GM19468 (cell line): ENCODE data around the gene LINC00632.

Experiments used
- ATAC-seq: cut with Tn5 transposase; IDR thresholded peaks from one replicate; pipeline ENCODE4 v1.9.1; 2021; ENCODE audit warnings: mild to moderate bottlenecking, moderate library complexity, moderate number of reproducible peaks; ENCODE audit not compliant: unreplicated experiment; ENCODE audit errors: extremely low read depth

Gene LINC00632

GRCh38 chrX:140764401-140764919, 54.9 kb downstream of the LINC00632 start:
- no peak for ATAC-seq

- ATAC-seq: no peak
Measured at GRCh38 chrX:140765043-140765784, 55.7 kb downstream of the LINC00632 start.

GRCh38 chrX:140766024-140766611, 56.6 kb downstream of the LINC00632 start:
- ATAC-seq: no peak

GRCh38 chrX:140767646-140768045, 58.1 kb downstream of the LINC00632 start:
- no peak for ATAC-seq

- ATAC-seq: no peak
Measured at GRCh38 chrX:140775211-140775610, 65.7 kb downstream of the LINC00632 start.

- no peak for ATAC-seq
Measured at GRCh38 chrX:140776320-140776719, 66.8 kb downstream of the LINC00632 start.

- ATAC-seq: no peak
Measured at GRCh38 chrX:140794642-140795041, 85.1 kb downstream of the LINC00632 start.

- no peak for ATAC-seq
Measured at GRCh38 chrX:140799216-140799615, 89.7 kb downstream of the LINC00632 start.

GRCh38 chrX:140804292-140804691, 94.7 kb downstream of the LINC00632 start:
- no peak for ATAC-seq

GRCh38 chrX:140815868-140816267, 106.3 kb downstream of the LINC00632 start:
- no peak for ATAC-seq

GRCh38 chrX:140817943-140818342, 108.4 kb downstream of the LINC00632 start:
- no peak for ATAC-seq

- ATAC-seq: no peak
Measured at GRCh38 chrX:140821280-140821679, 111.7 kb downstream of the LINC00632 start.

- no peak for ATAC-seq
Measured at GRCh38 chrX:140822184-140822583, 112.6 kb downstream of the LINC00632 start.

GRCh38 chrX:140822861-140823260, 113.3 kb downstream of the LINC00632 start:
- ATAC-seq: no peak

- ATAC-seq: no peak
Measured at GRCh38 chrX:140836874-140837273, 127.3 kb downstream of the LINC00632 start.
